Esophagus muscularis mucosa (tissue), 4 donors: ENCODE data around the gene TMEM240.
"Not testable (repeated sequence)": the region's sequence is repeated elsewhere in the genome, so short reads cannot be mapped to it uniquely, and the experiment has no call there.

Experiments
- EP300 ChIP-seq: sonication (generic); formaldehyde crosslinking; IDR thresholded peaks from one replicate; pipeline ENCODE4 v1.6.1; 2017; ENCODE audit warnings: antibody characterized with exemption
- POLR2A ChIP-seq: fragments of 450-650 bp; IDR thresholded peaks from one replicate; pipeline ENCODE4 v1.6.1; 2017; ENCODE audit warnings: antibody characterized with exemption, moderate library complexity, mild to moderate bottlenecking, low read depth
- TF ChIP-seq, protein P1 (sequence below), 3 experiments: fragments of 200-600 bp in 2 of 3; fragments of 450-650 bp in 1 of 3; sonication (generic) in 2 of 3; IDR thresholded peaks; one replicate each; pipeline ENCODE4 v1.5.1; 2017 to 2019; ENCODE audit warnings: antibody characterized with exemption in 3 of 3, mild to moderate bottlenecking in 2 of 3, moderate library complexity in 1 of 3

GRCh38 chr1:1508775-1509464 is 31.5 kb downstream of the TMEM240 start:
- TF ChIP-seq, protein P1, sequence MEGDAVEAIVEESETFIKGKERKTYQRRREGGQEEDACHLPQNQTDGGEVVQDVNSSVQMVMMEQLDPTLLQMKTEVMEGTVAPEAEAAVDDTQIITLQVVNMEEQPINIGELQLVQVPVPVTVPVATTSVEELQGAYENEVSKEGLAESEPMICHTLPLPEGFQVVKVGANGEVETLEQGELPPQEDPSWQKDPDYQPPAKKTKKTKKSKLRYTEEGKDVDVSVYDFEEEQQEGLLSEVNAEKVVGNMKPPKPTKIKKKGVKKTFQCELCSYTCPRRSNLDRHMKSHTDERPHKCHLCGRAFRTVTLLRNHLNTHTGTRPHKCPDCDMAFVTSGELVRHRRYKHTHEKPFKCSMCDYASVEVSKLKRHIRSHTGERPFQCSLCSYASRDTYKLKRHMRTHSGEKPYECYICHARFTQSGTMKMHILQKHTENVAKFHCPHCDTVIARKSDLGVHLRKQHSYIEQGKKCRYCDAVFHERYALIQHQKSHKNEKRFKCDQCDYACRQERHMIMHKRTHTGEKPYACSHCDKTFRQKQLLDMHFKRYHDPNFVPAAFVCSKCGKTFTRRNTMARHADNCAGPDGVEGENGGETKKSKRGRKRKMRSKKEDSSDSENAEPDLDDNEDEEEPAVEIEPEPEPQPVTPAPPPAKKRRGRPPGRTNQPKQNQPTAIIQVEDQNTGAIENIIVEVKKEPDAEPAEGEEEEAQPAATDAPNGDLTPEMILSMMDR (IDR thresholded peaks at IDR 0.05) = not testable (repeated sequence)
- not testable (repeated sequence) for TF ChIP-seq EP300, POLR2A
